Small intestine (tissue), 7 donors: ENCODE results near the gene NPDC1. TPM values are rescaled to one million over a fixed set of nuclear protein-coding genes. Genes with fewer than 3 reads are reported as not detected.

Source experiments
- DNase-seq, 2 donors: peaks; one replicate each; pipeline versions ENCODE4 v3.0.0 to v3.0.0-alpha.2; 2013
- FAIRE-seq: peaks from 2 replicates; lab custom pipeline; 2012; peaks lifted over from hg19 to GRCh38; lab: Jason Lieb, UNC
- H3K27ac ChIP-seq, 3 donors: one replicate each; pipeline ENCODE4 v1.5.1; 2013; ENCODE audit warnings: low read length in 2 of 3, mild to moderate bottlenecking in 2 of 3, control low read depth in 1 of 3, inconsistent platforms in 1 of 3, low read depth in 1 of 3, moderate library complexity in 1 of 3
- H3K27me3 ChIP-seq, 3 donors: one replicate each; pipeline ENCODE4 v1.6.1; 2013; ENCODE audit warnings: low read length in 3 of 3, inconsistent platforms in 1 of 3; ENCODE audit not compliant: control insufficient read depth in 3 of 3, insufficient read depth in 3 of 3
- H3K36me3 ChIP-seq, 3 donors: one replicate each; pipeline ENCODE4 v1.6.1; 2013; ENCODE audit warnings: low read length in 3 of 3, inconsistent platforms in 1 of 3, low read depth in 1 of 3, mild to moderate bottlenecking in 1 of 3, moderate library complexity in 1 of 3; ENCODE audit not compliant: control insufficient read depth in 3 of 3, insufficient read depth in 2 of 3
- H3K4me1 ChIP-seq, 3 donors: one replicate each; pipeline ENCODE4 v1.6.1; 2013; ENCODE audit warnings: low read length in 2 of 3, inconsistent platforms in 1 of 3, low read depth in 1 of 3, mild to moderate bottlenecking in 1 of 3, moderate library complexity in 1 of 3; ENCODE audit not compliant: control insufficient read depth in 3 of 3, insufficient read depth in 2 of 3
- H3K4me3 ChIP-seq, 3 donors: one replicate each; pipeline ENCODE4 v1.5.1; 2013; ENCODE audit warnings: low read length in 3 of 3, control low read depth in 1 of 3, inconsistent platforms in 1 of 3, low read depth in 1 of 3, mild to moderate bottlenecking in 1 of 3, moderate library complexity in 1 of 3
- H3K9me3 ChIP-seq, 2 donors: one replicate each; pipeline ENCODE4 v1.6.1; 2013; ENCODE audit warnings: low read depth in 1 of 2, low read length in 1 of 2; ENCODE audit not compliant: control insufficient read depth in 2 of 2, insufficient read depth in 1 of 2
- WGBS, 3 donors: extraction: QIAGEN DNeasy Blood & Tissue Kit; methylation state at CpG; one replicate each; pipeline ENCODE4 v1.1.7; 2013; 5-methylcytosine and 5-hydroxymethylcytosine counted together
- polyA plus RNA-seq, 4 donors: library from polyadenylated mRNA; stranded (reverse) in 3 of 4; unstranded in 1 of 4; fragments of 200-250 nt in 3 of 4; fragments of 120-200 nt in 1 of 4; gene quantifications; one replicate each; pipeline versions ENCODE4 v1.2.1 to v1.2.3, GENCODE V29; 2013
- donor health status: healthy with polysubstance abuse.
- donor health status: control.
- donor health status: control.
- donor health status: Bipolar disorder and iron deficiency.
- donor health status: healthy.

The NPDC1 gene
- polyA plus RNA-seq, 4 donors = 18.3 to 84.6 (median 33.7) TPM

DNA sequence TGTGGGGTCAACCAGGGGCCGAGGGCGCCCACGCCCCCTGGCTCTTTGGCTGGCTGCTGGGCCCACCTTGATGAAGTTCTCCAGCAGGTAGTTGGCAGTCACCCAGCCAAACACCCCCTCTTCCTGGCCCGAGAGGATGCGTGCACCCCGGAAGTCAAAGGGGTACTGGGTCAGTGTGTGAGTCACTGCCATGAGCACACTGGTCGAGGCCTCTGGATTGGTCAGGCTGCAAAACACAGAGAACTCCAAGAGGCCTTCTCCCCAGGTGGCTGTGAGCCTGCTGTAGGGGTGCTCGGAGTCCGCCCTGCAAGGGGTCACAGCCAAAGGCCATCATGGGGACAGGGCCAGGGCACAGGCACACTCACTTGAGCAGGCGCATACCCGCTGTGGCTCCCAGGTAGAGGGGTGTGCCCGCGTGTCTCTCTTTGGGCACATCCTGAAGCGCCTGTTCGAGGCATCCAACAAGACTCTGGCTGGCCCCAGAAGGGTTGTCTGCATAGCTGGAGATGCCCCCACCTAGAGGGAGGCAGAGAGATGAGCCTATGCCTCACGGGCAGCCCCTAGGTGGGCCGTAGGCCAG, 5.3 kb upstream of the NPDC1 start:
- no peak overlapping the region for H3K27ac ChIP-seq
- H3K9me3 ChIP-seq = no peaks in the 10 kb centered on the region
- H3K27me3 ChIP-seq = peaks cover 0 to 59% (median 18%) of the 10 kb centered on the region in 3 donors
- H3K4me3 ChIP-seq = no peak overlapping the region
- 89 to 92% (median 92%) methylated on average over 17 of the region's 17 CpGs for WGBS, 3 donors
- peaks cover 2 to 30% (median 8%) of the 10 kb centered on the region in 3 donors for H3K4me1 ChIP-seq
- FAIRE-seq (no peak), DNase-seq (no peak)
- peaks cover 0 to 3% (median 0%) of the 10 kb centered on the region in 3 donors for H3K36me3 ChIP-seq

DNA sequence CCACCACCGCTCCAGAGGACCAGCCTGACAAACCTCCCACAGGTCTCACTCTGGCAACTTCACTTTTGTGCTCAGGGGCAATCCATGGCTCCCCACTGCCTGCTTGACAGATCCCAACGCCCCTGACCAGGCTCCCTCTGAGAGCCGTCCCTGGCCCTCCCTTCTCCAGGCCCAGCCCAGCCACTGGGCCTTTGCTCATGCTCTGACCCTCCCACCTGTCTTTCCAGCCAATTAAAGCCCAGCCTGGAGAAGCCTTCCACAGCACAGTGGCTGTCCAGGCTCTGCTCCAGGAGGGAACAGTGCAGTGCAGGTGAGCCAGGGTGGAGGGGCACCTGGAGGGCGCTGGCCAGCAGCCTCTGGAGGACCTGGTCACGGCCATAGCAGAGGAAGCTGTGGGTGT, 4.6 kb upstream of the NPDC1 start:
- 77 to 83% (median 81%) methylated on average over 5 of the region's 5 CpGs for WGBS, 3 donors
- Histone ChIP-seq H3K27me3 (peaks cover 0 to 63% (median 18%) of the 10 kb centered on the region in 3 donors), H3K27ac (no peak overlapping the region), H3K9me3 (no peaks in the 10 kb centered on the region), H3K4me1 (peaks cover 2 to 26% (median 8%) of the 10 kb centered on the region in 3 donors), H3K36me3 (peaks cover 0 to 3% (median 0%) of the 10 kb centered on the region in 3 donors), H3K4me3 (no peak overlapping the region)
- DNase-seq = no peak
- no peak for FAIRE-seq

GRCh38 chr9:137049544-137050449, 3.8 kb upstream of the NPDC1 start:
- peak; percentile 66 to 81 for DNase-seq
- Histone ChIP-seq H3K27me3 (peaks cover 0 to 71% (median 18%) of the 10 kb centered on the region in 3 donors), H3K4me3 (no peak overlapping the region), H3K27ac (no peak overlapping the region), H3K4me1 (peaks cover 0 to 26% (median 8%) of the 10 kb centered on the region in 3 donors), H3K9me3 (no peaks in the 10 kb centered on the region), H3K36me3 (peaks cover 0 to 3% (median 0%) of the 10 kb centered on the region in 3 donors)
- FAIRE-seq = peak; percentile 77
- WGBS, 3 donors = 45 to 53% (median 52%) methylated on average over 37 to 38 of the region's 38 CpGs

DNA sequence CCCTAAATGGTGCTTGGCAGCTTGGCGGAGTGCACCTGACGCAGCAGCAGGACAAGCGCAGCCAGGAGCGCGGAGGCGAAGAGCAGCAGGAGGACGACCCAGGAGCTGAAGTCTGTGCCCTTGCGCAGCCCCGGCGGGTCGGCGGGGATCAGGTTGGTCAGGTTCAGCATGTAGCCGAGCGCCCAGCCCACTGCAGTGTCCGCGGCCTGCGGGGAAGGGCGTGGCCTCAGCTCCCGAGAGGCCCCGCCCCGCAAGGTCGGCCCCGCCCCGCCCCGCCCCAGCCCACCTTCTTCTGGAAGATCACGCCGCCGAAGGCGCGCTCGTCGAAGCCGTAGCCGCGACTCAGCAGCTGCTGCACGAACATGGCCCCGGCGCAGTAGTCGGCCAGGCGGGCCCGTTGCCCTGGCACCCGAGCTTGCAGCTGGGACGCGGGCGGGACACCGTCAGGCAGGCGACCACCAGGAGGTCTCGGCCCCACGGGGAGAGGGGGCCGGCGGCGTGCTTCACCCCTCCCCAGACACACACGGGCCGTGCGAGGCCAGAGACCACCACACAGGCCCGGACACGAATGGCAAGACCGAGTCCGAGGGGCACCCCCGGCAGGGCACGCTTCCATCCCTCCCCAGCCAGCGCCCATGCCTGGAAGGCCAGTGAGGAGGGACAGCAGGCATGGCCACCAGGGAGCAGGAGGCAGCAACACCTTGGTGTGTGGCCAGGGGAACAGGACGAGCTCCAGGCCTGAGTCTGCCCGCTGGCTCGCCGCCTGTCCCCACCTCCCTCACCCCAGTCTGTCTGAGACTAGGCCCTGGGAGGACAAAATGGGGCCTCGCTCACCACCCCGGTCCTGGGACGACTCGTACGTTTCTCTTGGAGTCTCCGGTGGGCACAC, 2.9 kb upstream of the NPDC1 start:
- peaks cover 0 to 80% (median 18%) of the 10 kb centered on the region in 3 donors for H3K27me3 ChIP-seq
- peaks cover 0 to 27% (median 8%) of the 10 kb centered on the region in 3 donors for H3K4me1 ChIP-seq
- no peak overlapping the region for H3K27ac ChIP-seq
- FAIRE-seq (no peak), DNase-seq (no peak)
- WGBS, 3 donors = 53 to 68% (median 57%) methylated on average over 50 to 72 of the region's 72 CpGs
- no peak overlapping the region for H3K4me3 ChIP-seq
- H3K9me3 ChIP-seq = no peaks in the 10 kb centered on the region
- H3K36me3 ChIP-seq = peaks cover 0 to 3% (median 0%) of the 10 kb centered on the region in 3 donors

GRCh38 chr9:137045294-137046087, 486 bp downstream of the NPDC1 start:
- no peaks in the 10 kb centered on the region for H3K9me3 ChIP-seq
- 2 to 4% (median 3%) methylated on average over 72 to 96 of the region's 96 CpGs for WGBS, 3 donors
- no peak overlapping the region for H3K27ac ChIP-seq
- H3K4me3 ChIP-seq = peak overlapping the region; percentile 43 to 55 (median 46)
- peaks cover 0 to 66% (median 12%) of the 10 kb centered on the region in 3 donors for H3K27me3 ChIP-seq
- peak in 1 of 2 donors; percentile 61 for DNase-seq
- peaks cover 0 to 24% (median 2%) of the 10 kb centered on the region in 3 donors for H3K4me1 ChIP-seq
- FAIRE-seq = no peak
- H3K36me3 ChIP-seq = peaks cover 0 to 3% (median 0%) of the 10 kb centered on the region in 3 donors

DNA sequence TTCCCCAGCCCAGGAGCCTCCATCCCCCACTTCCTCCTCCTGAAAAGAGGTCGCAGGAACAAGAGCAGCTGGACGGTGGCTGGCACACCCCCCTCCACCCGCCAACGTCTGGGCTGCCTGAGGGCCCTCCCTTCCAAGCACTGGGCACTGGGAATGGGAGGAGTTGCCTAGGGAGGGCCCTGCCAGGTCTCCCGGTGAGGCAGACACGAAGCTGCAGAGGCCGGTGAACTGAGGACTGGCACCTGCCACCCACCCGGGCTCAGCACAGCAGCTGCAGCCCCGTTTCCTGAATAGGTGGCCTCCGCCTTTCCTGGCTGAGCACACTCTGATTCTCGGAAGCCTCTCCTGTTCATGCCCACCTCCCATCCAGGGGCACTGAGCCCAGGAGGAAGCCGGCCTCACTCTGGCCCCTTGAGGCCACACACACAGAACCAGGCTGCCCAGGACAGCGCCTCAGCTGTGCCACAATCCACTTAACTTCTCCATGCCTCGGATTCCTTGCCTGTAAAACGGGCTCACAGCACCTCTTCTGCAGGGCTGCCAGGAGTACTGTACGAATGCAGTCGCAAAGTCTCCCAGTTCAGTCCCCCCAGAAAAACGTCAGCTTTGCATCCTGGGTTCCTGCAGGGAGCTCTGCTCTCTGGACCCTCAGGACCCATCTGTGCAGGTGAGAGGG, 1.3 kb downstream of the NPDC1 start:
- peak overlapping the region in 1 of 3 donors; percentile 55 for H3K27ac ChIP-seq
- FAIRE-seq (no peak), DNase-seq (no peak)
- H3K9me3 ChIP-seq = no peaks in the 10 kb centered on the region
- 9 to 33% (median 19%) methylated on average over 18 of the region's 18 CpGs for WGBS, 3 donors
- H3K27me3 ChIP-seq = peaks cover 0 to 58% (median 6%) of the 10 kb centered on the region in 3 donors
- H3K4me1 ChIP-seq = peaks cover 0 to 24% (median 2%) of the 10 kb centered on the region in 3 donors
- H3K36me3 ChIP-seq = peaks cover 0 to 9% (median 0%) of the 10 kb centered on the region in 3 donors
- H3K4me3 ChIP-seq = peak overlapping the region; percentile 29 to 55 (median 46)

GRCh38 chr9:137044037-137044436, 1.9 kb downstream of the NPDC1 start:
- Histone ChIP-seq H3K9me3 (no peaks in the 10 kb centered on the region), H3K27ac (peak overlapping the region in 1 of 3 donors; percentile 55), H3K4me3 (no peak overlapping the region), H3K4me1 (peaks cover 0 to 24% (median 2%) of the 10 kb centered on the region in 3 donors), H3K27me3 (peaks cover 0 to 52% (median 3%) of the 10 kb centered on the region in 3 donors), H3K36me3 (peaks cover 0 to 15% (median 0%) of the 10 kb centered on the region in 3 donors)
- WGBS, 3 donors = 8 to 51% (median 23%) methylated on average over 11 to 12 of the region's 12 CpGs
- DNase-seq (no peak), FAIRE-seq (no peak)
